Renal cortical epithelial cell (primary cell): Measurements from ENCODE around the gene NTM. TPM values are rescaled to one million over a fixed set of nuclear protein-coding genes. Genes with fewer than 3 reads are reported as not detected.
A peak's percentile ranks its signal among the peaks of the same experiment; 100 is the strongest.

Experiments used
- DNase-seq: peaks from one replicate; pipeline ENCODE4 v3.0.0-alpha.2; 2011; ENCODE audit warnings: low read depth
- total RNA-seq: library from RNA; depleted of rRNA; stranded (reverse); fragments of >200 nt; gene quantifications from 2 replicates; pipeline ENCODE4 v1.2.3, GENCODE V29; 2014

NTM gene
- total RNA-seq, 1 donor from 2014 or later = 0.85 TPM

GRCh38 chr11:131866535-131867400 lies 496.4 kb downstream of the NTM start:
- no peak for DNase-seq

- peak; percentile 63 for DNase-seq
Observed at GRCh38 chr11:131867457-131868257, 497.2 kb downstream of the NTM start.

GRCh38 chr11:131868629-131869507 lies 498.5 kb downstream of the NTM start:
- DNase-seq = no peak

GRCh38 chr11:131870305-131870704 lies 499.9 kb downstream of the NTM start:
- no peak for DNase-seq

GRCh38 chr11:131871006-131871405 lies 500.6 kb downstream of the NTM start:
- no peak for DNase-seq

- DNase-seq = peak; percentile 68
Observed at GRCh38 chr11:131874070-131874469, 503.7 kb downstream of the NTM start.

- no peak for DNase-seq
Observed at GRCh38 chr11:131875611-131876010, 505.2 kb downstream of the NTM start.

- DNase-seq = no peak
Observed at GRCh38 chr11:131877246-131877942, 507.0 kb downstream of the NTM start.

- DNase-seq = no peak
Observed at GRCh38 chr11:131880316-131880715, 509.9 kb downstream of the NTM start.

- DNase-seq = peak; percentile 77
Observed at GRCh38 chr11:131880976-131881375, 510.6 kb downstream of the NTM start.

- DNase-seq = no peak
Observed at GRCh38 chr11:131883332-131883731, 512.9 kb downstream of the NTM start.

- DNase-seq = peak; percentile 82
Observed at GRCh38 chr11:131884461-131885073, 514.2 kb downstream of the NTM start.

GRCh38 chr11:131885431-131885830 lies 515.0 kb downstream of the NTM start:
- DNase-seq = no peak

GRCh38 chr11:131886201-131886600 lies 515.8 kb downstream of the NTM start:
- DNase-seq = peak; percentile 78

GRCh38 chr11:131888230-131888855 lies 517.9 kb downstream of the NTM start:
- DNase-seq = peak; percentile 76

GRCh38 chr11:131889146-131889577 lies 518.7 kb downstream of the NTM start:
- peak; percentile 89 for DNase-seq

- no peak for DNase-seq
Observed at GRCh38 chr11:131889760-131890581, 519.6 kb downstream of the NTM start.

- DNase-seq = no peak
Observed at GRCh38 chr11:131893103-131893890, 522.9 kb downstream of the NTM start.
